GM19438 (cell line): ENCODE data around the gene NCBP1.
"Not testable (repeated sequence)": the region's sequence is repeated elsewhere in the genome, so short reads cannot be mapped to it uniquely, and the experiment has no call there.

Experiments
- ATAC-seq: cut with Tn5 transposase; IDR thresholded peaks from one replicate; pipeline ENCODE4 v1.9.1; 2021; ENCODE audit warnings: low read depth; ENCODE audit not compliant: unreplicated experiment

NCBP1 gene, protein sequence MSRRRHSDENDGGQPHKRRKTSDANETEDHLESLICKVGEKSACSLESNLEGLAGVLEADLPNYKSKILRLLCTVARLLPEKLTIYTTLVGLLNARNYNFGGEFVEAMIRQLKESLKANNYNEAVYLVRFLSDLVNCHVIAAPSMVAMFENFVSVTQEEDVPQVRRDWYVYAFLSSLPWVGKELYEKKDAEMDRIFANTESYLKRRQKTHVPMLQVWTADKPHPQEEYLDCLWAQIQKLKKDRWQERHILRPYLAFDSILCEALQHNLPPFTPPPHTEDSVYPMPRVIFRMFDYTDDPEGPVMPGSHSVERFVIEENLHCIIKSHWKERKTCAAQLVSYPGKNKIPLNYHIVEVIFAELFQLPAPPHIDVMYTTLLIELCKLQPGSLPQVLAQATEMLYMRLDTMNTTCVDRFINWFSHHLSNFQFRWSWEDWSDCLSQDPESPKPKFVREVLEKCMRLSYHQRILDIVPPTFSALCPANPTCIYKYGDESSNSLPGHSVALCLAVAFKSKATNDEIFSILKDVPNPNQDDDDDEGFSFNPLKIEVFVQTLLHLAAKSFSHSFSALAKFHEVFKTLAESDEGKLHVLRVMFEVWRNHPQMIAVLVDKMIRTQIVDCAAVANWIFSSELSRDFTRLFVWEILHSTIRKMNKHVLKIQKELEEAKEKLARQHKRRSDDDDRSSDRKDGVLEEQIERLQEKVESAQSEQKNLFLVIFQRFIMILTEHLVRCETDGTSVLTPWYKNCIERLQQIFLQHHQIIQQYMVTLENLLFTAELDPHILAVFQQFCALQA

DNA sequence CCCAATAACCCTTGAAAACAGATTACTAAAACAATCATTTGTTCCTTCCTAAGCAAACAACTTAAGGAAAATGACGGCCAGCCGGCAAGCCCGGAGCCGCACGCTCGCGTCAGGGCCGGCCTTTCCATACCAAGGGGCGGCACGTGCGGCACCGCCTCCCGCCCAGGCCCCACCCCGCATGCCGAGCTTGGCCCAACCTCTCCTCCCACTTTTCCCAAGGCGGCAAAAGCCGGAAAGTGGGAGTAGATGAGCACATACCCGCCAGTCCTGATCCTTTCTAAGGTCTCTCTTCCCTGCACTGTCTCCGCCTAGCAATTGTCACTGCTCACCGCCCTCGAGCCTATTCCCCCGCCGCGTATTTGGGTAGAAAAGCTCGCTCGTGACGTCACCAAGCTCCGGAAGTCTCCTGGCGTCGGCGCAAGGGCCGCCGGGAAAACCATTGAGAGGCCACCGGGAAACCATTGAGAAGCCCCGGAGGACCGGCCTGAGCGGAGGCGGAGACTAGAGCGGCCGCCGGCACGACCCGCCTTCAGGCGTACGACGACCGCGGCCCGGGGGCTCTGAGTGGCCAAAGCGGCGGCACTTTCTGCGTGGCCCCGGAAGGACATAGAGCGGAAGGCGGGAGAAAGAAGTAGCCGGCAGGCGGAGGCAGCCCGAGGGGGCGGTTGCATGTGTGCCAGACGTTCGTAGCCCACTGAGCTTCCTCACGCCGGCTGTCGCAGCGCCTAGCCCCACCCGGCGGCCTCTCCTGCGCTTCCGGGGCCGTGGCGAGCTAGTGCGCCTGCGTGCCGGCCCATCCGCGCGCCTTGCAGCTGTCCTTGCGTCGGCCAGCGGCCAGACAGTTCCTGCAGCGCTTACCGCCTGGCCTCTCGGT, at the start of gene NCBP1, which contains the start of gene TSTD2:
Gene NCBP1, plus strand, starts transcription at position 837 of the 874 bp plus-strand sequence. CDS start 61 bp downstream, outside the sequence.
Gene TSTD2, minus strand, starts transcription at position 384 of the 874 bp plus-strand sequence. CDS start 5,806 bp downstream, outside the sequence.
- ATAC-seq, result peak; percentile 85

- ATAC-seq, result not testable (repeated sequence)
These were observed 48.8 kb upstream of the NCBP1 start for GRCh38 chr9:97584778-97585177.

DNA sequence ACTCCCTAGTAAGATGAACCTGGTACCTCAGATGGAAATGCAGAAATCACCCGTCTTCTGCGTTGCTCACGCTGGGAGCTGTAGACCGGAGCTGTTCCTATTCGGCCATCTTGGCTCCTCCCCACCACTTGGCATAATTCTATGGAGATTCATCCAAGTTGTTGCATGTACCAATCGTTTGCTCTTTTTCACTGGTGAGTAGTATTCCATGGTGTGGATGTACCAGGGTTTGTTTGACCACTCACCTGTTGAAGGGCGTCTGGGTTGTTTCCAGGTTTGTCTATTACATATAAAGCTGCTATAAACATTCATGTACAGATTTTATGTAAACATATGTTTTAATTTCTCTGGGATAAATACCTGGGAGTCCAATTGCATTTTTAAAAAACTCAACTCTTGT, 46.7 kb upstream of the NCBP1 start:
- ATAC-seq, result not testable (repeated sequence)

- ATAC-seq, result no peak
These were observed 42.1 kb upstream of the NCBP1 start for GRCh38 chr9:97591535-97591934.

DNA sequence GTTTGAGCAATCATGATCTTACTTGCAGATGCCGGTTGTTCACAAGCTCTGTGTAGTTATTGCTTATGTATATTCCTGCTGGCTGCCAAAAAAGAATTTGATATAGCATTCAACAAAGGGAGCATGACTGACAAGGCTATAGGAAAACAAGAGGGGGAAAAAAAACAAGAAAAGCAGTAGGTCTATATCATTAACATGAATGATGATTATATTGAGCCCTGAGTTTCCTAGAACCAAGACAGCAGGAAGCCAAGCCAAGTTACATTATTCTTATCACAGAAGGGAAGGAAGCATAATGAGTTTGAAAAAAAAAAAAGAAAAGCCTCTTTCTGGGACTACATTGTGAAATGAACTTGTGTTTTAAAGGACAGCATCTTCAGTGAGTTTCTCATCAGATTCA, 41.5 kb upstream of the NCBP1 start:
- no peak for ATAC-seq

DNA sequence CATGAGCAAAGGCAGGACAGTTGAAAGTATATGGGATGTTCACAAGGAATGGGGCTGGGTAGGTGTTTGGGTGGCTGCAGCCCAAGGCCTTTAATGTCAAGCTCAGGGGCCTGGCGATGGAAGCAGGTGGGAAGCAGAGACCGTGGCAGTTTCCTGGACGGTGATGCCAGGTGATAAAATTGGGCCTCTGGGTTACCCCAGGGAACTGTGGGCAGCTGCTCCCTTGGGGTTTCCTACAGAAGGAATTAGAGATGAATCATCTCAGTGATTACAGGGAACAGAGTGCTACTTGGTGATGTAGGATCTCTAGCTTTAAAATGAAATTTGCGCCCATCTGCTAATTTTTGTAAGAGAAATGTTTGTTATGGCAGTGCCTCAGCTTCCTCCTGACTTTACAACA, 39.7 kb upstream of the NCBP1 start:
- ATAC-seq, result no peak

- ATAC-seq, result no peak
These were observed 39.2 kb upstream of the NCBP1 start for GRCh38 chr9:97594381-97594921.

GRCh38 chr9:97596906-97597305, 36.7 kb upstream of the NCBP1 start:
- no peak for ATAC-seq

- peak; percentile 82 for ATAC-seq
These were observed 34.9 kb upstream of the NCBP1 start for GRCh38 chr9:97598461-97599288.

GRCh38 chr9:97599314-97599846, 34.2 kb upstream of the NCBP1 start:
- no peak for ATAC-seq

- no peak for ATAC-seq
These were observed 32.9 kb upstream of the NCBP1 start for GRCh38 chr9:97600531-97601227.

- ATAC-seq, result no peak
These were observed 32.3 kb upstream of the NCBP1 start for GRCh38 chr9:97601228-97601898.

GRCh38 chr9:97602430-97602829, 31.2 kb upstream of the NCBP1 start:
- ATAC-seq, result no peak

DNA sequence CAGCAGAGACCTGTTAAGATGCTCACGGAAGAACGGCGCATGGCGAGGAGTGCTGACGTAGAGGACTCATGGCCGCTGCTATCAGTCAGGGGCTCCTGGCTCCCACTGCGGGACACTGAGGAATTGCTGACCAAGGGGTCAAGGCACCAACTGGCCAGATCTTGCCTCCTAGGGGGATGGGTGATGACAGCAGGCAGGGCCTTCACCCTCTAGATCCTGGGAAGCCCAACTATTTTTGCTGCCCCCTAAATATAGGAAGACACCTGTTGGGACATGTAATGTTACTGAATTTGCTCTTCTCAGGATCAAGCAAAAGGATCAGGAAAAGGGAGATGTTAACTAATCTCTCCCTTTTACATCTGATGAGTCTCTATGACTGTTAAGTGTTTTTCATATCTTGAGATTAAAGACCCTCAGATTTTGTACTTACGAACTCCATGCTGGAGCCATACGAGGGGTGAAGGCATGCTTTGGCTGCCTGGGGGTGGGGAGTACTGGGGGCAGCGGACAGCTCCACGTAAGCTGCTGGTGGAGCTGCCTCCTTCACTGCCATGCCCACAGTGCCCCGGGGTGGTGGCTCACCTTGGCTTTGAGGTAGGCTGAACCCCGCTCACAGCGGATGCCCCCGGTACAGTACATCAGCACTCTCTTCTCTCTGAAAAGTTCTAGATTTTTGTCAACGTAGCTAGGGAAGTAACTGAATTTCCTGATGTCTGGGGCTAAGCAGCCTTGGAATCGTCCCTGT, 28.5 kb upstream of the NCBP1 start:
- no peak for ATAC-seq

DNA sequence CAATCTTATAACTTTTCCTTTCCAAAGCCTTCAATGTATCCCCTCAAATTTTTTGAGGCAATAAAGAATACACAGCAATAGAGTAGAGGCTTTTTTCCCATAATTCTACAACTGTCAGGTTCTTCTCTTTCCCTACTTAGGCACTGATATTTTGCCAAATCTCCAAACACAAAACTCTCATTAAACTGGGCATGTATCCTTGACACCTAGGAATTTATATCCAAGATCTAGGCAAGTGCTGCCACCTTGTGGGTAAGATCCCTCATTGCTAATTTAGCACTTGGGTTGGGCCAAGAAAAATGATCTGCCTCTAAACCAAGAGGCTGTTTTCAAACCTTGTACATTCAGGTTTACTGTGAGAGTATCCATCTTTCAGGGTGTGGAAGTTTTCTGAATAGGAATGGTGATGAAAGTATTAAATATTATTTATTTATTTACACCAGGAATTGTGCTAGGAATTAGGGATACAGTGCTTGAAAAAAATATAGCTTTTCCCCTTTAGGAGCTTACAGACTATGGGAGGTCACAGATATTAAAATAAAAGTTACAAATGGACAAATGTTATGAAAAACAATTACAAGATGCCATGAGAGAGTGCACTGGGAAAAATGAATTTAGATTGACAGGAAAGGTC, 18.1 kb upstream of the NCBP1 start:
- ATAC-seq, result no peak

GRCh38 chr9:97617939-97618416, 15.6 kb upstream of the NCBP1 start:
- no peak for ATAC-seq

DNA sequence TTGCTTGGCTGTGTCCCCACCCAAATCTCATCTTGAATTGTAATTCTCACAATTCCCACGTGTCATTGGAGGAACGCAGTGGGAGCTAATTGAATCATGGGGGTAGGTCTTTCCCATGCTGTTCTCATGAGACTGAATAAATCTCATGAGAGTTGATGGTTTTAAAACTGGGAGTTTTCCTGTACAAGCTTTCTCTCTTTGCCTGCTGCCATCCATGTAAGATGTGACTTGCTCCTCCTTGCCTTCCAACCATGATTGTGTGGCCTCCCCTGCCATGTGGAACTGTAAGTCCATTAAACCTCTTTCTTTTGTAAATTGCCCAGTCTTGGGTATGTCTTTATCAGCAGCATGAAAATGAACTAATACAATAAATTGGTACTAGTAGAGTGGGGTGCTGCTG, 13.6 kb upstream of the NCBP1 start:
- ATAC-seq, result not testable (repeated sequence)
